EH (cell line): ENCODE results near the gene PFKM.

ENCODE experiments used
- DNase-seq: peaks from one replicate; pipeline ENCODE4 v3.0.0-alpha.2; 2015; ENCODE audit warnings: low read depth

PFKM gene

GRCh38 chr12:48119078-48119833, at the start of gene PFKM:
Gene PFKM (plus strand): TSS chr12:48119364. CDS start chr12:48122775, 3,411 bp downstream.
- DNase-seq, result peak; percentile 95

GRCh38 chr12:48070033-48070432, 49.1 kb upstream of the PFKM start:
- no peak for DNase-seq

- no peak for DNase-seq
These were observed 48.4 kb upstream of the PFKM start for GRCh38 chr12:48070731-48071130.

GRCh38 chr12:48071808-48072207, 47.4 kb upstream of the PFKM start:
- DNase-seq, result no peak

- DNase-seq, result no peak
These were observed 46.9 kb upstream of the PFKM start for GRCh38 chr12:48072266-48072665.

- DNase-seq, result no peak
These were observed 44.9 kb upstream of the PFKM start for GRCh38 chr12:48074266-48074665.

- no peak for DNase-seq
These were observed 43.3 kb upstream of the PFKM start for GRCh38 chr12:48075832-48076231.

- no peak for DNase-seq
These were observed 42.1 kb upstream of the PFKM start for GRCh38 chr12:48077111-48077510.

- peak; percentile 73 for DNase-seq
These were observed 40.3 kb upstream of the PFKM start for GRCh38 chr12:48078901-48079300.

GRCh38 chr12:48080285-48080684, 38.9 kb upstream of the PFKM start:
- DNase-seq, result no peak

GRCh38 chr12:48080821-48081220, 38.3 kb upstream of the PFKM start:
- DNase-seq, result no peak

- peak; percentile 44 for DNase-seq
These were observed 35.1 kb upstream of the PFKM start for GRCh38 chr12:48084066-48084465.

GRCh38 chr12:48084841-48085460, 34.2 kb upstream of the PFKM start:
- no peak for DNase-seq

- no peak for DNase-seq
These were observed 32.8 kb upstream of the PFKM start for GRCh38 chr12:48086327-48086726.

- peak; percentile 2 for DNase-seq
These were observed 26.6 kb upstream of the PFKM start for GRCh38 chr12:48092611-48093010.

- no peak for DNase-seq
These were observed 14.6 kb upstream of the PFKM start for GRCh38 chr12:48104531-48104930.

GRCh38 chr12:48105321-48105866, 13.8 kb upstream of the PFKM start:
- DNase-seq, result no peak

- DNase-seq, result peak; percentile 84
These were observed 13.1 kb upstream of the PFKM start, which contains the start of gene SENP1 for GRCh38 chr12:48105867-48106680. Gene SENP1 (minus strand): TSS chr12:48106079. CDS start chr12:48101472, 4,607 bp downstream.

GRCh38 chr12:48106681-48107613, 12.2 kb upstream of the PFKM start:
- DNase-seq, result no peak

- DNase-seq, result no peak
These were observed 9.7 kb upstream of the PFKM start for GRCh38 chr12:48109424-48109823.

GRCh38 chr12:48110691-48111311, 8.4 kb upstream of the PFKM start:
- DNase-seq, result no peak
